H9 (cell line): Measurements from ENCODE around the gene SRD5A2. TPM values are rescaled to one million over a fixed set of nuclear protein-coding genes. Genes with fewer than 3 reads are reported as not detected.

Source experiments
- DNase-seq: peaks from one replicate; pipeline ENCODE4 v3.0.0-alpha.2; 2017
- H2AFZ ChIP-seq: one replicate; pipeline ENCODE4 v1.6.1; 2013; ENCODE audit warnings: mild to moderate bottlenecking, low read length, control low read depth, moderate library complexity
- H2AK5ac ChIP-seq: 2 replicates; pipeline ENCODE4 v1.6.1; 2013; ENCODE audit warnings: low read length, control low read depth, mixed read lengths; ENCODE audit not compliant: insufficient read length
- H2BK120ac ChIP-seq: one replicate; pipeline ENCODE4 v1.6.1; 2013; ENCODE audit warnings: low read depth, mild to moderate bottlenecking, low read length, control low read depth, inconsistent platforms; ENCODE audit not compliant: poor library complexity, severe bottlenecking
- H2BK12ac ChIP-seq: 2 replicates; pipeline ENCODE4 v1.6.1; 2013; ENCODE audit warnings: low read length, control low read depth, mixed read lengths, low read depth; ENCODE audit not compliant: insufficient read length
- H2BK15ac ChIP-seq: 2 replicates; pipeline ENCODE4 v1.6.1; 2013; ENCODE audit warnings: low read depth, low read length, control low read depth
- H2BK20ac ChIP-seq: one replicate; pipeline ENCODE4 v1.6.1; 2013; ENCODE audit warnings: low read depth, mild to moderate bottlenecking, low read length, control low read depth, inconsistent platforms; ENCODE audit not compliant: poor library complexity, severe bottlenecking
- H2BK5ac ChIP-seq: 2 replicates; pipeline ENCODE4 v1.6.1; 2013; ENCODE audit warnings: low read length, control low read depth, mixed read lengths; ENCODE audit not compliant: insufficient read length
- H3K14ac ChIP-seq: 2 replicates; pipeline ENCODE4 v1.6.1; 2013; ENCODE audit warnings: low read length, control low read depth; ENCODE audit not compliant: insufficient read depth
- H3K18ac ChIP-seq: 2 replicates; pipeline ENCODE4 v1.6.1; 2013; ENCODE audit warnings: low read depth, mild to moderate bottlenecking, mixed read lengths, low read length, control low read depth; ENCODE audit not compliant: insufficient read length
- H3K23ac ChIP-seq: 2 replicates; pipeline ENCODE4 v1.6.1; 2013; ENCODE audit warnings: low read length, control low read depth, mixed read lengths, low read depth; ENCODE audit not compliant: insufficient read length
- H3K23me2 ChIP-seq: 2 replicates; pipeline ENCODE4 v1.6.1; 2013; ENCODE audit warnings: low read depth, mild to moderate bottlenecking, mixed read lengths, low read length, control low read depth; ENCODE audit not compliant: insufficient read length, poor library complexity, severe bottlenecking
- H3K27ac ChIP-seq: 2 replicates; pipeline ENCODE4 v1.5.1; 2013; ENCODE audit warnings: low read length, control low read depth, mixed read lengths, low read depth; ENCODE audit not compliant: insufficient read length
- H3K27me3 ChIP-seq: 2 replicates; pipeline ENCODE4 v1.6.1; 2013; ENCODE audit warnings: low read length, control low read depth, inconsistent platforms; ENCODE audit not compliant: insufficient read depth
- H3K4ac ChIP-seq: 2 replicates; pipeline ENCODE4 v1.6.1; 2013; ENCODE audit warnings: low read depth, mild to moderate bottlenecking, control low read depth, inconsistent platforms, low read length, moderate library complexity
- H3K4me1 ChIP-seq: 2 replicates; pipeline ENCODE4 v1.6.1; 2013; ENCODE audit warnings: low read length, control low read depth, inconsistent platforms; ENCODE audit not compliant: insufficient read depth
- H3K4me2 ChIP-seq: 2 replicates; pipeline ENCODE4 v1.6.1; 2013; ENCODE audit warnings: low read length, control low read depth, mixed read lengths; ENCODE audit not compliant: insufficient read length, insufficient read depth
- H3K56ac ChIP-seq: 2 replicates; pipeline ENCODE4 v1.6.1; 2013; ENCODE audit warnings: low read depth, mild to moderate bottlenecking, mixed read lengths, low read length, control low read depth; ENCODE audit not compliant: insufficient read length
- H3K79me1 ChIP-seq: 2 replicates; pipeline ENCODE4 v1.6.1; 2013; ENCODE audit warnings: low read depth, mild to moderate bottlenecking, moderate library complexity, low read length, control low read depth, inconsistent platforms; ENCODE audit not compliant: insufficient read depth, poor library complexity, severe bottlenecking
- H3K79me2 ChIP-seq: 2 replicates; pipeline ENCODE4 v1.6.1; 2013; ENCODE audit warnings: low read length, control low read depth, inconsistent platforms; ENCODE audit not compliant: insufficient read depth
- H3K9ac ChIP-seq: 2 replicates; pipeline ENCODE4 v1.6.1; 2013; ENCODE audit warnings: low read length, control low read depth, mixed read lengths; ENCODE audit not compliant: insufficient read length; ENCODE audit errors: extremely low read depth
- H3K9me3 ChIP-seq: one replicate; pipeline ENCODE4 v1.6.1; 2013; ENCODE audit warnings: low read depth, low read length, inconsistent platforms; ENCODE audit not compliant: control insufficient read depth
- H3T11ph ChIP-seq: one replicate; pipeline ENCODE4 v1.6.1; 2013; ENCODE audit warnings: mild to moderate bottlenecking, low read length, control low read depth, inconsistent platforms
- H4K20me1 ChIP-seq: one replicate; pipeline ENCODE4 v1.6.1; 2013; ENCODE audit not compliant: control insufficient read depth, insufficient read length, insufficient read depth
- H4K5ac ChIP-seq: 2 replicates; pipeline ENCODE4 v1.6.1; 2013; ENCODE audit warnings: low read depth, mild to moderate bottlenecking, mixed read lengths, low read length, control low read depth; ENCODE audit not compliant: insufficient read length
- H4K8ac ChIP-seq: replicated peaks from 2 replicates; pipeline ENCODE4 v1.6.1; 2013; ENCODE audit warnings: low read length, control low read depth, mixed read lengths, low read depth; ENCODE audit not compliant: insufficient read length
- H4K91ac ChIP-seq: 2 replicates; pipeline ENCODE4 v1.6.1; 2013; ENCODE audit warnings: low read depth, mild to moderate bottlenecking, moderate library complexity, mixed read lengths, low read length, control low read depth; ENCODE audit not compliant: insufficient read length
- H3K27ac Mint-ChIP-seq, 3 experiments: 2 replicates in 2 of 3; 3 replicates in 1 of 3; pipeline ENCODE4 v1.8.0; 2020 to 2021; ENCODE audit warnings: mixed read lengths in 3 of 3, mild to moderate bottlenecking in 1 of 3, moderate library complexity in 1 of 3
- H3K27me3 Mint-ChIP-seq: 2 replicates; pipeline ENCODE4 v1.8.0; 2021; ENCODE audit warnings: low read depth, mild to moderate bottlenecking, moderate library complexity, mixed read lengths
- H3K36me3 Mint-ChIP-seq, 3 experiments: 2 replicates in 2 of 3; 3 replicates in 1 of 3; pipeline ENCODE4 v1.8.0; 2020 to 2021; ENCODE audit warnings: low read depth in 3 of 3, mixed read lengths in 3 of 3; ENCODE audit not compliant: insufficient read depth in 1 of 3
- H3K4me1 Mint-ChIP-seq, 2 experiments: 2 replicates each; pipeline ENCODE4 v1.8.0; 2020; ENCODE audit warnings: mixed read lengths in 2 of 2
- H3K4me3 Mint-ChIP-seq, 2 experiments: 2 replicates in 1 of 2; 3 replicates in 1 of 2; pipeline ENCODE4 v1.8.0; 2020 to 2021; ENCODE audit warnings: mild to moderate bottlenecking in 2 of 2, mixed read lengths in 2 of 2, moderate library complexity in 1 of 2
- H3K9me3 Mint-ChIP-seq, 2 experiments: 2 replicates in 1 of 2; 3 replicates in 1 of 2; pipeline ENCODE4 v1.8.0; 2020; ENCODE audit warnings: mild to moderate bottlenecking in 2 of 2, mixed read lengths in 2 of 2, moderate library complexity in 1 of 2
- total RNA-seq: library from RNA; stranded (reverse); gene quantifications from 2 replicates; pipeline ENCODE4 v1.2.1, GENCODE V29; 2021
- TF ChIP-seq, protein P1 (sequence below): fragments of 200-600 bp; sonication (generic); conservative IDR thresholded peaks from 3 replicates; pipeline ENCODE4 v1.8.0; 2021; ENCODE audit warnings: antibody characterized with exemption, mild to moderate bottlenecking

SRD5A2 gene
- total RNA-seq, 1 experiment from 2014 or later: not detected

DNA sequence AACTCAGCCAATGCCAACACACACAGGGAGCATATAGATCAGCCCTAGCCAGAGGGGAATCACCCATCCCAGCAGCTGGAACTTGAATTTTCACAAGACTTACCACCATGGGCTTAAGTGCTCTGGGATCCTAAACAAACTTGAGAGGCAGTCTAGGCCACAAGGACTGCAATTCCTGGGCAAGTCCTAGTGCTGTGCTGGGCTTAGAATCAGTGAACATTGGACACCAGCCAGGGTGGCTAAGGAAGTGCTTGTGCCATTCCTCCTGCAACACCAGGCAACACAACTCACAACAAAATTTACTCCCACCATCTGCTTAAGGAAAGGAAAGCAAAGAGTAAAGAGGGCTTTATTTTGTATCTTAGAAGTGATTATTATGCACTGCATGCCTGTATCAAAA is 38.9 kb downstream of the SRD5A2 start:
- Histone ChIP-seq H3K4me2 (no peak overlapping the region), H3K23me2 (no peaks in the 10 kb centered on the region), H4K8ac (no peak overlapping the region), H3T11ph (no peak overlapping the region), H3K9me3 (no peaks in the 10 kb centered on the region), H2AFZ (no peak overlapping the region), H4K5ac (no peak overlapping the region), H3K4ac (no peak overlapping the region), H4K91ac (no peak overlapping the region), H3K79me1 (no peaks in the 10 kb centered on the region), H3K56ac (no peak overlapping the region), H3K18ac (no peak overlapping the region), H2AK5ac (no peak overlapping the region), H3K14ac (no peak overlapping the region), H3K79me2 (no peaks in the 10 kb centered on the region), H3K9ac (no peak overlapping the region), H2BK15ac (no peak overlapping the region), H2BK5ac (no peak overlapping the region), H2BK20ac (no peak overlapping the region), H3K27me3 (no peaks in the 10 kb centered on the region; the same call in 1 of the 2 replicates), H2BK120ac (no peak overlapping the region), H3K23ac (no peak overlapping the region), H2BK12ac (no peak overlapping the region), H3K27ac (no peak overlapping the region), H3K4me1 (no peaks in the 10 kb centered on the region), H4K20me1 (no peaks in the 10 kb centered on the region)
- Mint-ChIP-seq H3K27ac (no peak overlapping the region), H3K4me3 (no peak overlapping the region), H3K27me3 (peaks cover 3% of the 10 kb centered on the region; the same call in 1 of the 2 replicates), H3K36me3 (no peaks in the 10 kb centered on the region; a peak in 1 of 7 replicates), H3K9me3 (peaks cover 6 to 7% of the 10 kb centered on the region in 2 experiments; a peak in 4 of 5 replicates), H3K4me1 (peaks cover 3 to 6% of the 10 kb centered on the region in 2 experiments)
- TF ChIP-seq, protein P1, sequence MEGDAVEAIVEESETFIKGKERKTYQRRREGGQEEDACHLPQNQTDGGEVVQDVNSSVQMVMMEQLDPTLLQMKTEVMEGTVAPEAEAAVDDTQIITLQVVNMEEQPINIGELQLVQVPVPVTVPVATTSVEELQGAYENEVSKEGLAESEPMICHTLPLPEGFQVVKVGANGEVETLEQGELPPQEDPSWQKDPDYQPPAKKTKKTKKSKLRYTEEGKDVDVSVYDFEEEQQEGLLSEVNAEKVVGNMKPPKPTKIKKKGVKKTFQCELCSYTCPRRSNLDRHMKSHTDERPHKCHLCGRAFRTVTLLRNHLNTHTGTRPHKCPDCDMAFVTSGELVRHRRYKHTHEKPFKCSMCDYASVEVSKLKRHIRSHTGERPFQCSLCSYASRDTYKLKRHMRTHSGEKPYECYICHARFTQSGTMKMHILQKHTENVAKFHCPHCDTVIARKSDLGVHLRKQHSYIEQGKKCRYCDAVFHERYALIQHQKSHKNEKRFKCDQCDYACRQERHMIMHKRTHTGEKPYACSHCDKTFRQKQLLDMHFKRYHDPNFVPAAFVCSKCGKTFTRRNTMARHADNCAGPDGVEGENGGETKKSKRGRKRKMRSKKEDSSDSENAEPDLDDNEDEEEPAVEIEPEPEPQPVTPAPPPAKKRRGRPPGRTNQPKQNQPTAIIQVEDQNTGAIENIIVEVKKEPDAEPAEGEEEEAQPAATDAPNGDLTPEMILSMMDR: no peak
- DNase-seq: no peak
